GM13976 (cell line): Measurements from ENCODE around the gene APOA4.

ENCODE experiments used
- DNase-seq: peaks from one replicate; pipeline ENCODE4 v3.0.0; 2012; ENCODE audit warnings: low spot score
- in situ Hi-C: fragments of 300-500 bp; cut with MboI; formaldehyde crosslinking; loops from one replicate; pipeline ENCODE4 v1.12.0; 2022; ENCODE audit warnings: low sequenced_read_pairs, mixed read lengths, inconsistent platforms; ENCODE audit not compliant: unreplicated experiment
- TF ChIP-seq, protein P1 (sequence below): IDR thresholded peaks from 2 replicates; pipeline ENCODE4 v1.5.1; 2012; ENCODE audit warnings: borderline replicate concordance, mild to moderate bottlenecking; ENCODE audit not compliant: insufficient read depth; ENCODE audit errors: extremely low read depth, missing control alignments, control extremely low read depth

Gene APOA4

GRCh38 chr11:116844722-116845121 is 21.6 kb upstream of the APOA4 start:
- in situ Hi-C loops, result no loop called here
- TF ChIP-seq, protein P1, sequence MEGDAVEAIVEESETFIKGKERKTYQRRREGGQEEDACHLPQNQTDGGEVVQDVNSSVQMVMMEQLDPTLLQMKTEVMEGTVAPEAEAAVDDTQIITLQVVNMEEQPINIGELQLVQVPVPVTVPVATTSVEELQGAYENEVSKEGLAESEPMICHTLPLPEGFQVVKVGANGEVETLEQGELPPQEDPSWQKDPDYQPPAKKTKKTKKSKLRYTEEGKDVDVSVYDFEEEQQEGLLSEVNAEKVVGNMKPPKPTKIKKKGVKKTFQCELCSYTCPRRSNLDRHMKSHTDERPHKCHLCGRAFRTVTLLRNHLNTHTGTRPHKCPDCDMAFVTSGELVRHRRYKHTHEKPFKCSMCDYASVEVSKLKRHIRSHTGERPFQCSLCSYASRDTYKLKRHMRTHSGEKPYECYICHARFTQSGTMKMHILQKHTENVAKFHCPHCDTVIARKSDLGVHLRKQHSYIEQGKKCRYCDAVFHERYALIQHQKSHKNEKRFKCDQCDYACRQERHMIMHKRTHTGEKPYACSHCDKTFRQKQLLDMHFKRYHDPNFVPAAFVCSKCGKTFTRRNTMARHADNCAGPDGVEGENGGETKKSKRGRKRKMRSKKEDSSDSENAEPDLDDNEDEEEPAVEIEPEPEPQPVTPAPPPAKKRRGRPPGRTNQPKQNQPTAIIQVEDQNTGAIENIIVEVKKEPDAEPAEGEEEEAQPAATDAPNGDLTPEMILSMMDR, result no peak
- DNase-seq, result no peak

GRCh38 chr11:116843661-116844060 is 20.6 kb upstream of the APOA4 start:
- TF ChIP-seq, protein P1, result no peak
- DNase-seq, result no peak
- in situ Hi-C loops, result no loop called here

- in situ Hi-C loops, result no loop called here
- TF ChIP-seq, protein P1, result no peak
- no peak for DNase-seq
Observed at GRCh38 chr11:116842909-116843308, 19.8 kb upstream of the APOA4 start.

DNA sequence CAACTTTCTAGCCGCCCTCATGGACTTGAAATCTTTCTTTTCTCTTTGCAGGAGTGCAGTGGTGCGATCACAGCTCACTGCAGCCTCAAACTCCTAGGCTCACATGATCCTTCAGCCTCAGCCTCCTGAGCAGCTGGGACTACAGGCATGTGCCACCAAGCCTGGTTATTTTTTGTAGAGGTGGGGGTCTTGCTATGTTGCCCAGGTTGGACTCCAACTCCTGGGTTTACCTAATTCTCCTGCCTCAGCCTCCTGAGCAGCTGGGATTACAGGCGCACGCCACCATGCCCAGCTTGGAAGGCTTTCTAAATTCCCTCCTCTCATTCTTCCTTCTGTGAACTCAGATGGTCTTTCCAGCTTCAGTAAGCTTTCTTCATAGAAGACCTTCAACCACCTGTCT is 19.0 kb upstream of the APOA4 start:
- in situ Hi-C loops, result no loop called here
- TF ChIP-seq, protein P1, result no peak
- DNase-seq, result no peak

DNA sequence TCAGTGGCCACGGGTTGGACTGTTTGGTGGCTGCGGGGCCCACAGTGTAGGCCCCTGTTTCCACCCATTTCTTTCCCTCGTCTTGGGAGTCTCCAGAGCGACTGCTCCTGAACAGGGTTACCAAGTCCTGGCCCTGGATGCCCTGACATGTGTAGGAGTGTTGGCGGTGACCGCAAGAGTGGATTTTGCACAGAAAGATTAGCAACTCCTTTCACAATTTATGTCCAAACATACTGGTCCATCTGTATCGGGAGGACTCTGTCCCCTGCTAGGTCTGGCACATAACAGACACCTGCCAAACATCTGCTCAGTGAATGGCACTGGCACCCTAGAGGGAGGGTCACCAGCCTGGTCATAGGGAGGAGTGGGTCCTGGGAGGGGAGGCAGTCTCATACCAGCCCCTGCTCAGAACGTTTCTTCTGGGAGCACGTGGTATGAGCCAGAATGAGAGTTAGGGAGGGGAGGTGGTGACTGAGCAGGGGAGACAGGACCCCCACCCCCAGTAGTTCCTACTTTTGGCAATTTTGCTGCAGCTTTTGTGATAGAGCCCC is 17.7 kb upstream of the APOA4 start:
- TF ChIP-seq, protein P1, result no peak
- in situ Hi-C loops, result no loop called here
- DNase-seq, result no peak

GRCh38 chr11:116840224-116840745 is 17.2 kb upstream of the APOA4 start:
- DNase-seq, result no peak
- in situ Hi-C loops, result no loop called here
- TF ChIP-seq, protein P1, result no peak
